ENCODE measurements around the gene RPL13A. TPM values are rescaled to one million over a fixed set of nuclear protein-coding genes. Genes with fewer than 3 reads are reported as not detected.

Gene RPL13A
- total and polyA plus RNA-seq, 2 of the 13 experiments (the other 11 are each of a cell fraction or from before 2014, with no cell fraction given), result 2,601 to 3,407 TPM

- no peak for TF ChIP-seq NFE2 (CRISPR knock-in tag; IDR thresholded peaks at IDR 0.05)
- TF ChIP-seq HNRNPK (IDR thresholded peaks at IDR 0.05; ENCODE audit: low read depth, low read length, poor library complexity, severe bottlenecking), result no peak
- TF ChIP-seq MTERF4 (CRISPR knock-in tag; IDR thresholded peaks at IDR 0.05), result no peak
- no peak; the same call in 1 of the 2 replicates for TF ChIP-seq POGK (CRISPR knock-in tag; conservative IDR thresholded peaks at IDR 0.05)
- TF ChIP-seq JUNB (CRISPR knock-in tag; IDR thresholded peaks at IDR 0.05; ENCODE audit: borderline replicate concordance), result no peak
- TF ChIP-seq KAT7 (CRISPR knock-in tag; IDR thresholded peaks at IDR 0.05; ENCODE audit: borderline replicate concordance), result no peak
- no peak for TF ChIP-seq ZNF567 (CRISPR knock-in tag; IDR thresholded peaks at IDR 0.05; ENCODE audit: borderline replicate concordance)
- no peak for TF ChIP-seq TSC22D2 (CRISPR knock-in tag; IDR thresholded peaks at IDR 0.05; ENCODE audit: borderline replicate concordance)
- TF ChIP-seq NCOA2 (CRISPR knock-in tag; IDR thresholded peaks at IDR 0.05), result 0 out of 2 replicates have a peak, but pooled peaks have one; percentile 24
- TF ChIP-seq ZNF652 (CRISPR knock-in tag; IDR thresholded peaks at IDR 0.05; ENCODE audit: borderline replicate concordance, low read depth), result no peak
- no peak for TF ChIP-seq ZNF138 (CRISPR knock-in tag; IDR thresholded peaks at IDR 0.05; ENCODE audit: low read depth)
- TF ChIP-seq TAF1 (CRISPR knock-in tag; IDR thresholded peaks at IDR 0.05), result 0 out of 2 replicates have a peak, but pooled peaks have one; percentile 20
- TF ChIP-seq MXD3 (CRISPR knock-in tag; IDR thresholded peaks at IDR 0.05), result no peak
- no peak for TF ChIP-seq HOXA5 (CRISPR knock-in tag; IDR thresholded peaks at IDR 0.05)
- TF ChIP-seq ZNF558 (CRISPR knock-in tag; IDR thresholded peaks at IDR 0.05; ENCODE audit: borderline replicate concordance), result no peak
- TF ChIP-seq MEIS1 (CRISPR knock-in tag; IDR thresholded peaks at IDR 0.05; ENCODE audit: borderline replicate concordance), result no peak
- no peak for TF ChIP-seq PRDM15 (CRISPR knock-in tag; IDR thresholded peaks at IDR 0.05)
- TF ChIP-seq ZSCAN9 (CRISPR knock-in tag; IDR thresholded peaks at IDR 0.05; ENCODE audit: borderline replicate concordance), result no peak
- 0 out of 2 replicates have a peak, but pooled peaks have one; percentile 33 for TF ChIP-seq ZNF850 (CRISPR knock-in tag; conservative IDR thresholded peaks at IDR 0.05)
- TF ChIP-seq HDAC2 (CRISPR knock-in tag; IDR thresholded peaks at IDR 0.05), result no peak
- no peak for TF ChIP-seq THAP11 (CRISPR knock-in tag; IDR thresholded peaks at IDR 0.05)
- TF ChIP-seq ZNF33A (CRISPR knock-in tag; IDR thresholded peaks at IDR 0.05; ENCODE audit: borderline replicate concordance), result 0 out of 2 replicates have a peak, but pooled peaks have one; percentile 12
- no peak for TF ChIP-seq PRPF4 (IDR thresholded peaks at IDR 0.05; ENCODE audit: low read depth, low read length, poor library complexity, severe bottlenecking)
These were observed 846 bp downstream of the RPL13A start (continued) for GRCh38 chr19:49488046-49488862.

Data from HepG2 (cell line).